SK-N-SH (cell line): ENCODE measurements around the gene TBC1D10B.
"Not testable (repeated sequence)": the region's sequence is repeated elsewhere in the genome, so short reads cannot be mapped to it uniquely, and the experiment has no call there.

Source experiments
- CTCF ChIP-seq: fragments of 200-600 bp; sonication (generic); IDR thresholded peaks from 2 replicates; pipeline ENCODE4 v1.6.1; 2017; ENCODE audit warnings: antibody characterized with exemption, mild to moderate bottlenecking, moderate library complexity
- ELF1 ChIP-seq: IDR thresholded peaks from 2 replicates; pipeline ENCODE4 v1.4.0; 2012
- EP300 ChIP-seq, 2 experiments: IDR thresholded peaks; 2 replicates each; pipeline versions ENCODE4 v1.4.0 to v1.6.1; 2012; ENCODE audit warnings: borderline replicate concordance in 1 of 2, low read depth in 1 of 2, low read length in 1 of 2
- GATA2 ChIP-seq: sonication (generic); formaldehyde crosslinking; IDR thresholded peaks from 2 replicates; pipeline ENCODE4 v1.5.0; 2020; ENCODE audit warnings: mild to moderate bottlenecking, missing genetic modification reagents
- MAX ChIP-seq: IDR thresholded peaks from 2 replicates; pipeline ENCODE4 v1.4.0; 2012; ENCODE audit warnings: low read depth
- POLR2AphosphoS5 ChIP-seq: IDR thresholded peaks from 2 replicates; pipeline ENCODE4 v1.6.1; 2012; ENCODE audit warnings: low read depth, low read length
- RAD21 ChIP-seq: IDR thresholded peaks from 2 replicates; pipeline ENCODE4 v1.6.1; 2012; ENCODE audit warnings: mild to moderate bottlenecking, low read length
- RCOR1 ChIP-seq: fragments of 150-350 bp; IDR thresholded peaks from 2 replicates; pipeline ENCODE4 v1.6.1; 2017; ENCODE audit warnings: antibody characterized with exemption, low read length
- SIN3A ChIP-seq: IDR thresholded peaks from 2 replicates; pipeline ENCODE4 v1.6.1; 2012; ENCODE audit warnings: low read depth, mild to moderate bottlenecking, low read length, moderate library complexity, borderline replicate concordance
- SMC3 ChIP-seq: IDR thresholded peaks from 2 replicates; pipeline ENCODE4 v1.6.1; 2012; ENCODE audit warnings: low read depth, low read length, improper control_type of control experiment
- TAF1 ChIP-seq: IDR thresholded peaks from 2 replicates; pipeline ENCODE4 v1.6.1; 2012; ENCODE audit warnings: low read depth, mild to moderate bottlenecking, low read length, moderate library complexity, borderline replicate concordance
- TCF12 ChIP-seq: IDR thresholded peaks from 2 replicates; pipeline ENCODE4 v1.4.0; 2012
- USF2 ChIP-seq: fragments of 150-350 bp; IDR thresholded peaks from 2 replicates; pipeline ENCODE4 v1.6.1; 2017; ENCODE audit warnings: antibody characterized with exemption, low read length, low read depth, borderline replicate concordance

GRCh38 chr16:30341971-30342370 lies 28.3 kb downstream of the TBC1D10B start:
- not testable (repeated sequence) for TF ChIP-seq RCOR1; CTCF; RAD21; POLR2AphosphoS5; USF2; MAX; TCF12; TAF1; SMC3; ELF1; GATA2 (CRISPR knock-in tag); EP300 (IDR thresholded peaks at IDR 0.05; ENCODE audit: borderline replicate concordance in 1 of 2, low read depth in 1 of 2, low read length in 1 of 2); SIN3A
